GM18526 (cell line): ENCODE results near the gene METAP2.

Experiments
- POLR2A ChIP-seq: IDR thresholded peaks from 3 replicates; pipeline ENCODE4 v1.6.1; 2011; ENCODE audit not compliant: insufficient read length; ENCODE audit errors: extremely low read depth

METAP2 gene

GRCh38 chr12:95506707-95507523, 33.0 kb downstream of the METAP2 start:
- no peak for TF ChIP-seq POLR2A

GRCh38 chr12:95509300-95509699, 35.3 kb downstream of the METAP2 start:
- no peak for TF ChIP-seq POLR2A

- TF ChIP-seq POLR2A = no peak
Measured at GRCh38 chr12:95511977-95512376, 38.0 kb downstream of the METAP2 start.

- no peak for TF ChIP-seq POLR2A
Measured at GRCh38 chr12:95513599-95513998, 39.6 kb downstream of the METAP2 start.

GRCh38 chr12:95515197-95515596, 41.2 kb downstream of the METAP2 start:
- no peak for TF ChIP-seq POLR2A

- TF ChIP-seq POLR2A = no peak
Measured at GRCh38 chr12:95516757-95517156, 42.8 kb downstream of the METAP2 start.

- TF ChIP-seq POLR2A = no peak
Measured at GRCh38 chr12:95517246-95517645, 43.3 kb downstream of the METAP2 start.

- no peak for TF ChIP-seq POLR2A
Measured at GRCh38 chr12:95518944-95519343, 45.0 kb downstream of the METAP2 start.

- TF ChIP-seq POLR2A = no peak
Measured at GRCh38 chr12:95520816-95521215, 46.9 kb downstream of the METAP2 start.

- no peak for TF ChIP-seq POLR2A
Measured at GRCh38 chr12:95522692-95523091, 48.7 kb downstream of the METAP2 start.

GRCh38 chr12:95528431-95528830, 54.5 kb downstream of the METAP2 start:
- TF ChIP-seq POLR2A = no peak

GRCh38 chr12:95529693-95530225, 55.8 kb downstream of the METAP2 start:
- no peak for TF ChIP-seq POLR2A

- TF ChIP-seq POLR2A = no peak
Measured at GRCh38 chr12:95532851-95533250, 58.9 kb downstream of the METAP2 start.

- TF ChIP-seq POLR2A = no peak
Measured at GRCh38 chr12:95533985-95534384, 60.0 kb downstream of the METAP2 start.

- TF ChIP-seq POLR2A = no peak
Measured at GRCh38 chr12:95538006-95538405, 64.1 kb downstream of the METAP2 start.

GRCh38 chr12:95538656-95539055, 64.7 kb downstream of the METAP2 start:
- TF ChIP-seq POLR2A = no peak

- no peak for TF ChIP-seq POLR2A
Measured at GRCh38 chr12:95541436-95541835, 67.5 kb downstream of the METAP2 start.
